HEK293 (cell line): Measurements from ENCODE around the gene WHRN.

Source experiments
- CTCF ChIP-seq: fragments of 450-650 bp; formaldehyde crosslinking; IDR thresholded peaks from 2 replicates; pipeline ENCODE4 v1.5.1; 2016; ENCODE audit warnings: missing biosample characterization, missing genetic modification characterization
- ELK4 ChIP-seq: IDR thresholded peaks from 2 replicates; pipeline ENCODE4 v1.6.1; 2011; ENCODE audit warnings: mild to moderate bottlenecking, low read depth, low read length, borderline replicate concordance
- GFI1B ChIP-seq: fragments of 450-650 bp; formaldehyde crosslinking; IDR thresholded peaks from 2 replicates; pipeline ENCODE4 v1.5.1; 2016; ENCODE audit warnings: missing biosample characterization, missing genetic modification characterization
- GLIS2 ChIP-seq: fragments of 450-650 bp; formaldehyde crosslinking; IDR thresholded peaks from 2 replicates; pipeline ENCODE4 v1.5.1; 2016; ENCODE audit warnings: missing biosample characterization, missing genetic modification characterization
- HOXA7 ChIP-seq: sonication (generic); formaldehyde crosslinking; IDR thresholded peaks from 2 replicates; pipeline ENCODE4 v1.8.1; 2022; ENCODE audit warnings: missing genetic modification reagents, borderline replicate concordance
- PBX3 ChIP-seq: sonication (generic); formaldehyde crosslinking; IDR thresholded peaks from 2 replicates; pipeline ENCODE4 v1.8.1; 2022; ENCODE audit warnings: mild to moderate bottlenecking, moderate library complexity, missing genetic modification reagents
- PRDM2 ChIP-seq: fragments of 450-650 bp; formaldehyde crosslinking; IDR thresholded peaks from 2 replicates; pipeline ENCODE4 v1.5.1; 2016; ENCODE audit warnings: missing biosample characterization, missing genetic modification characterization, borderline replicate concordance
- SALL2 ChIP-seq: fragments of 450-650 bp; formaldehyde crosslinking; IDR thresholded peaks from 2 replicates; pipeline ENCODE4 v1.5.0; 2017; ENCODE audit warnings: missing biosample characterization, mild to moderate bottlenecking, missing genetic modification characterization, borderline replicate concordance
- SP2 ChIP-seq: fragments of 450-650 bp; formaldehyde crosslinking; IDR thresholded peaks from 2 replicates; pipeline ENCODE4 v1.5.1; 2016; ENCODE audit warnings: missing biosample characterization, missing genetic modification characterization
- TSHZ1 ChIP-seq: fragments of 450-650 bp; formaldehyde crosslinking; IDR thresholded peaks from 2 replicates; pipeline ENCODE4 v1.5.1; 2016; ENCODE audit warnings: missing biosample characterization, missing genetic modification characterization, borderline replicate concordance
- ZFP41 ChIP-seq: fragments of 450-650 bp; formaldehyde crosslinking; IDR thresholded peaks from 2 replicates; pipeline ENCODE4 v1.5.1; 2016; ENCODE audit warnings: missing biosample characterization, missing genetic modification characterization, borderline replicate concordance
- ZNF174 ChIP-seq: fragments of 450-650 bp; formaldehyde crosslinking; IDR thresholded peaks from 2 replicates; pipeline ENCODE4 v1.5.0; 2017; ENCODE audit warnings: missing biosample characterization, mild to moderate bottlenecking, missing genetic modification characterization
- ZNF19 ChIP-seq: fragments of 450-650 bp; formaldehyde crosslinking; IDR thresholded peaks from 2 replicates; pipeline ENCODE4; 2016; ENCODE audit warnings: missing biosample characterization, missing genetic modification characterization, low read depth
- ZNF350 ChIP-seq: fragments of 450-650 bp; formaldehyde crosslinking; IDR thresholded peaks from 2 replicates; pipeline ENCODE4 v1.5.0; 2017; ENCODE audit warnings: missing biosample characterization, mild to moderate bottlenecking, missing genetic modification characterization
- ZNF362 ChIP-seq: fragments of 450-650 bp; formaldehyde crosslinking; IDR thresholded peaks from 2 replicates; pipeline ENCODE4 v1.5.1; 2016; ENCODE audit warnings: missing biosample characterization, missing genetic modification characterization
- ZNF398 ChIP-seq: fragments of 450-650 bp; formaldehyde crosslinking; IDR thresholded peaks from 2 replicates; pipeline ENCODE4 v1.5.1; 2017; ENCODE audit warnings: missing biosample characterization, missing genetic modification characterization
- ZNF558 ChIP-seq: fragments of 450-650 bp; formaldehyde crosslinking; IDR thresholded peaks from 2 replicates; pipeline ENCODE4 v1.5.1; 2016; ENCODE audit warnings: missing biosample characterization, missing genetic modification characterization
- ZNF596 ChIP-seq: fragments of 450-650 bp; IDR thresholded peaks from 2 replicates; pipeline ENCODE4 v1.5.0; 2018; ENCODE audit warnings: missing biosample characterization, mild to moderate bottlenecking, missing genetic modification characterization, moderate library complexity
- ZNF677 ChIP-seq: fragments of 450-650 bp; IDR thresholded peaks from 2 replicates; pipeline ENCODE4 v1.5.0; 2018; ENCODE audit warnings: missing biosample characterization, mild to moderate bottlenecking, missing genetic modification characterization, moderate library complexity
- ZSCAN30 ChIP-seq: fragments of 450-650 bp; IDR thresholded peaks from 2 replicates; pipeline ENCODE4 v1.5.1; 2018; ENCODE audit warnings: missing biosample characterization, mild to moderate bottlenecking, missing genetic modification characterization, moderate library complexity

The WHRN gene

GRCh38 chr9:114487607-114488300 lies 17.5 kb downstream of the WHRN start (continued):
- TF ChIP-seq PRDM2 (tag by site-specific recombination), result no peak
- no peak for TF ChIP-seq ZNF19 (tag by site-specific recombination)
- no peak for TF ChIP-seq ZNF350 (tag by site-specific recombination)
- no peak for TF ChIP-seq SP2 (tag by site-specific recombination)
- no peak for TF ChIP-seq ZNF174
- no peak for TF ChIP-seq SALL2 (tag by site-specific recombination)
- no peak for TF ChIP-seq ZNF558 (tag by site-specific recombination)
- TF ChIP-seq GFI1B, result no peak
- TF ChIP-seq TSHZ1 (tag by site-specific recombination), result no peak
- TF ChIP-seq ZNF677 (tag by site-specific recombination), result no peak
- no peak for TF ChIP-seq GLIS2 (tag by site-specific recombination)
- no peak for TF ChIP-seq ZNF398 (tag by site-specific recombination)
- TF ChIP-seq ZNF596 (tag by site-specific recombination), result no peak
- no peak for TF ChIP-seq ZFP41
- TF ChIP-seq ZSCAN30 (tag by site-specific recombination), result no peak
- no peak for TF ChIP-seq ZNF362 (tag by site-specific recombination)
- TF ChIP-seq ELK4, result no peak
- no peak for TF ChIP-seq HOXA7 (CRISPR knock-in tag)
- 0 out of 2 replicates have a peak, but pooled peaks have one; percentile 41 for TF ChIP-seq PBX3 (CRISPR knock-in tag)
- peak; percentile 65; the same call in 1 of the 2 replicates for TF ChIP-seq CTCF (tag by site-specific recombination)
